ENCODE results near the gene TEX28.
"Not testable (repeated sequence)": the region's sequence is repeated elsewhere in the genome, so short reads cannot be mapped to it uniquely, and the experiment has no call there.

Gene TEX28

DNA sequence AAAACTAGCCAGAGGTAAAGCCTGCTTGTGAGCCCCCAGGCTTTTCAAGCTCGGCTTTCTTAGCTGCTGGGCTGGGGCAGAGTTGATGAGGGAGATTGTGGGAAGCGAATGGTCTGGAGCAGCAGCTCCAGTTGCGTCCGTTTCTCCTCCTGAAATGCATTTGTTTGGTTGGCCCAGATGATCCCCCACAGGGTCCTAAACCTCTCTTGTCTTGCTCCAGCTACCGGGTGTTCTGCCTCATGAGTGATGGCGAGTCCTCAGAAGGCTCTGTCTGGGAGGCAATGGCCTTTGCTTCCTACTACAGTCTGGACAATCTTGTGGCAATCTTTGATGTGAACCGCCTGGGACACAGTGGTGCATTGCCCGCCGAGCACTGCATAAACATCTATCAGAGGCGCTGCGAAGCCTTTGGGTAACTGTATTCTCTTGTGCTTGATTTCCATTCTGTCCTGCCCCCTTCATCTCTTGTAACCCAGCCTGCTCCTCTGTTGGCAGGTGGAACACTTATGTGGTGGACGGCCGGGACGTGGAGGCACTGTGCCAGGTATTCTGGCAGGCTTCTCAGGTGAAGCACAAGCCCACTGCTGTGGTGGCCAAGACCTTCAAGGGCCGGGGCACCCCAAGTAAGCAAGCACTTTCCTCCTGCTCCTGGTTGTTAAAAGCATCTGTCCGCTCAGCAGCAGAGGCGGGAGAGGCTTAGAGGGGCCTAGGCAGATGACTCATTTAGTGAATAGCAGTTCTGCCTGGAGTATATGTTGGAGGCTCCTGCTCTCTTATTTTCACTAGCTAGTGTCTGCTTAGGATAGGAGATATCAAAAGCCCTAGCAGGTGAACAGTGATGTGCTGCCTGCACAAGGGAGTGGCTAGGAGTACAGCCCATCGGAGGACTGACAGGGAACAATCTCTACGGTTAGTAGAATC lies 16.0 kb upstream of the TEX28 start:
- DNase-seq: no peak

DNA sequence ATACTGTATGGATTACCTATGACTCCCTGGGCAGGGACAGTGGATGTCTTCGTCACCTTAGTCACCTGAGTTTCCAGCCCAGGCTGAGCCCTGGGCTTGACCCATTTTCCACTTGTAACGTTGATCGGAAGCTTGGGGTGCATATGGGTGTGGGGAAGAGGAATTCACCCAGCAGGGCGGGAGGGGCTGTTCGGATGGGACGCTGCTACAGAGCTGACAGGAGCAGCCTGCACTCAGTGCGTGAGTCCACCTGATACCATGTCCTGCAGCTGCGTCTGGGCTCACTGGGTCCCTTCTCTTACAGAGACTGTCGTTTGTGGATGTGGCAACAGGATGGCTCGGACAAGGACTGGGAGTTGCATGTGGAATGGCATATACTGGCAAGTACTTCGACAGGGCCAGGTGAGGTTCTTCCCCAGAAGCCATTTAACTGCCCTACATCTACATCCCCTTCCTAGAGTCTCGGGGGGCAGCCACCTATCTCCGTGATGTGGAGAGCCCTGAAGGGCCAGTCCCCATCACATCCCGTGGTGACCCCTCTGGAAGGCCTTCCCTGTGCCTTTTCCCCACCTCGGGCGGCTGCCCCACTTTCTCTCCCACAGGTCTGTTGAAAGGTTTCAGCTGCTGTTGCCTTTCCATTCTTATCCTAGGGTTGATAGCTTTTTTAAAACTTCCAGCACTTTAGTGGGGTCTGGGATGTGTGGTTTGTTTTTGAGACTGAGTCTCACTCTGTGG lies 14.3 kb upstream of the TEX28 start:
- DNase-seq: no peak

DNA sequence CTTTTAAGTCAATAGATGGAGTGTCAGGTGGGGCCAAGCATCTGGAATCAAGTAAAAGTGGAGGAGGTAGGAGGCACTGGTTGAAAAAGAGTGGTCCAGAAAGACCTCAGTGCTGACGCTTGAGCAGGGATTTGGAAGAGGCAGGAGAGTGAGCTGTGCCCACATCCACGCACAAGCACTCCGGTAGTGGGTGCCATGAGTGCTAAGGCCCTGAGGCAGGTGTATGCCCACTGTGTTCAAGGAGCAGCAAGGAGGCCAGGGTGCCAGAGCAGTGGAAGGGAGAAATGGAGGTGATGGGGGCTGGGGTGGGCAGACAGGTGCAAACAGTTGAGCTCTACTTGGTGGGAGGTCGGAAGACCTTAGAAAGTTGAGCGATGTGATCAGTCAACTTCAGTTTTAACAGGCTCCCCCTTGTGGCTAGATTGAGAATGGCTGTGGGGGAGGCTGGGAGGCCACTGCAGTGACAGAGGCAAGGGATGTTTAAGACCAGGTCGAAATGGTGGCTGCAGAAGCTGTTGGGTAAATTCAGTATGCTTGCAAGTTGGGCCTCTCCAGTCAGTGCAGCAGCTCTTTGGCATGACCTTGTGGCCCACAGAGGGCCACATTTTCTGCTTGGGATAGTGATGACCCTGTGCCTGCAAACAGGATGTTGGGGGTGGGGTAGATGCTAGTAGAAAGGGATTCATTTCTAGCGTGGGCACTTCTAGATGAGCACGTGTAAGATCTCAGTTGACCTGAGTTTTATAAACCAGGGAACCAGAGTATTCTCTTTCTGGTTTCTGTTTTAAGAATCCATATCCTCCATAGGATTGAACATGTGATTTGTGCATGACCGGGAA lies 13.4 kb upstream of the TEX28 start:
- peak; percentile 62 for DNase-seq

- DNase-seq: no peak
These were observed 12.3 kb upstream of the TEX28 start for GRCh38 chrX:154307202-154307601.

- no peak for DNase-seq
These were observed 10.7 kb upstream of the TEX28 start for GRCh38 chrX:154305541-154306205.

DNA sequence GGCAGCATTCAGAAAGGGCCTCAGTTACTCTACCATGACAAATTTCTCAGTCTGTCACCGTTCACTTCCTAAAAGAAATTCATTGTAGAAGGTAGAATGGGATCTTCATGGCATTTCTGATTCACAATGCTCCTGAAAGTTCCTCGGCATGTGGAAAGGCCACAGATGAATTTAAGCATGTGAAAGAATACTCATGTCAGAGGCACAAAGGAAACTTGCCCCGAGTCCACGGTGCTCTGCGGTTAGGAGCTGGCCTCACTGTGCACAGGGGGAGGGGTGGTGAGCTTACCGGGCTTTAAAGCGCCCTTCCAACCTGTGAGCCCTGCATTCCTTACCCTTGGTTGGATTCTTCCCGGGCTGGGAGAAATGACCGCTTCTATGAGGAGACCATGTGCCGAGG lies 9.9 kb upstream of the TEX28 start:
- no peak for DNase-seq

DNA sequence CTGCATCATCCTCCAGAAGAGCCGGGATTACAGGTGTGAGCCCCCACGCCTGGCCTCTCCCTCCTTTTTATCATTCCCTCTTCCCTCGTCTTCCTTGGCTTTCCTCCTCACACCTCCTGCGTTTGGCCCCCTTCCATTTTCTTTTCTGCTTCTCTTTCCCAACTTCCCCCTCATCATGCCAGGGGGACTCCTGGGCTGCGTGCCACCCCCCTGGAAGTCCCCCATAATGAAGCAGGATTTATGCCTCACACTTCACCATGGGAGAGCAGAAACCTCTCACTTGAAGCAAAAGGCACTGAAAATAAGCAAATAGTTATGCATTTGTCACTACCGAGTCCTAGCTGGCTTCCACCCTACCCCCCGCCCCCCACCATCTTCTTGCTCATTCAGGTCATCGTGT lies 8.6 kb upstream of the TEX28 start:
- no peak for DNase-seq

DNA sequence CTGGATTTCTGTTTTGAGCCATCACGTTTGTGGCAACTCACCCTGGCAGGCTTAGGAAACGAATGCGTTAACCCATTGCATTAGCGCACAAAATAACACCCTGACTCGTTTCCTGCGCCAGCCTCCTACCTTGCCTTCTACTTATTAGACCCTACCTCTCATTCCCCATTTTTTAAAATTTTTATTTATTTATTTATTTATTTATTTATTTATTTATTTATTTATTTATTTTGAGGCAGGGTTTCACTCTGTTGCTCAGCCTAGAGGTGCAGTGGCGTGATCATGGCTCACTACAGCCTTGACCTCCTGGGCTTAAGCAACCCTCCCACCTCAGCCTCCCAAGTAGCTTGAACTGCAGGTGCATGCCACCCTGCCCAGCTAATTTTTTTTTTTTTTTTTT lies 8.1 kb upstream of the TEX28 start:
- not testable (repeated sequence) for DNase-seq

- DNase-seq: no peak
These were observed 5.9 kb upstream of the TEX28 start for GRCh38 chrX:154300816-154301215.

DNA sequence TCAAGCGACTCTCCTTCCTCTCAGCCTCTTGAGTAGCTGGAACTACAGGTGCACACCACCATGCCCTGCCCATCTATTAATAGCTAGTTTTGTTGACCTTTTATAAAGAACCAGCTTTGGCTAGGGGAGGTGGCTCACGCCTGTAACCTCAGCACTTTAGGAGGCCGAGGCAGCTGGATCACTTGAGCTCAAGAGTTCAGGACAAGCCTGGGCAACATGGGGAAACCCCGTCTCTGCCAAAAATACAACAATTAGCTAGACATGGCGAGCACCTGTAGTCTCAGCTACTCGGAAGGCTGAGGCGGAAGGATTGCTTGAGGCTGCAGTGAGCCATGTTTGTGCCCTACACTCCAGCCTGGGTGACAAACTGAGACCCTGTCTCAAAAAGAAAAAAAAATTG lies 3.4 kb upstream of the TEX28 start:
- DNase-seq: peak; percentile 17

DNA sequence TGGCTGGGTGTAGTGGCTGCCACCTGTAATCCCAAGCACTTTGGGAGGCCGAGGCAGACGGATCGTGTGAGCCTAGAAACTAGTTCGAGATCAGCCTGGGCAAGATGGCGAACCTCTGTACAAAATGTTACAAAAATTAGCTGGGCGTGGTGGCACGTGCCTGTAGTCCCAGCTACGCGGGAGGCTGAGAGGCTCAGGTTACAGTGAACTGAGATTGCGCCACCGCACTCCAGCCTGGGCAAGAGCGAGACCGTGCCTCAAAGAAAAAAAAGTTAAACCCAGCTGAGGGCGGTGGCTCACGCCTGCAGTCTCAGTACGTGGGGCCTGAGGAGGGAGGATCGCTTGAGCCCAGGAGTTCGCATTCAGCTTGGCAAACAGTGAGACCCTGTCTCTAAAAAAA lies 1.8 kb upstream of the TEX28 start:
- DNase-seq: no peak

DNA sequence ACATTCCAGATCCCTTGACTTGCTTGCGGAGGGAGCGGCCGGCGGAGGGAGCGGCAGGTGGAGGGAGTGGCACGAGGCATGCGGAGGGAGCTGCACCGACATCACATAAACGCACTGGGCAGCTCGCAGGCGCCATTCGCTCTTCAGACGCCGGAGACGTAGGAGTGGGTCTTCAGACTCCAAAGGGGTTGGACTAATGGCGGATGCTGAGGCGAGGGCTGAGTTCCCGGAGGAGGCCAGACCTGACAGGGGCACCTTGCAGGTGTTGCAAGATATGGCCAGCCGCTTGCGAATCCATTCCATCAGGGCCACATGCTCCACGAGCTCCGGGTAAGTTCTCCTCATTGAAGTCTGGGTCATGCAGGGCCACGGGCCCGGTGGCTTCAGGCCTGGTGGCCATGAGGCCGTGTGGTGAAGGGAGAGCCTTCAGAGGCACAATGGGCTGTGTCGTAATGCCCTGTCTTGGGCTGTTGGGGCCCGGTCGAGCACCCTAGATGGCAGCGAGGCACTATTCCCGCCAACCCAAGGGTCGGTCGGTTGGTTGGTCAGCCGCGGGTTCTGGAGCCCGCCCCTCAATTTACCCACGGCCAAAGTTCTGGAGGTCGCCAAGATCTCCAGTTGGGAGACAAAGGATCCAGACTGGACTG lies 863 bp upstream of the TEX28 start, which contains the start of gene TKTL1:
Gene TKTL1 (plus strand): TSS at position 132 of the 647 bp plus-strand sequence. CDS start 65 bp downstream, at position 197.
- DNase-seq: no peak

DNA sequence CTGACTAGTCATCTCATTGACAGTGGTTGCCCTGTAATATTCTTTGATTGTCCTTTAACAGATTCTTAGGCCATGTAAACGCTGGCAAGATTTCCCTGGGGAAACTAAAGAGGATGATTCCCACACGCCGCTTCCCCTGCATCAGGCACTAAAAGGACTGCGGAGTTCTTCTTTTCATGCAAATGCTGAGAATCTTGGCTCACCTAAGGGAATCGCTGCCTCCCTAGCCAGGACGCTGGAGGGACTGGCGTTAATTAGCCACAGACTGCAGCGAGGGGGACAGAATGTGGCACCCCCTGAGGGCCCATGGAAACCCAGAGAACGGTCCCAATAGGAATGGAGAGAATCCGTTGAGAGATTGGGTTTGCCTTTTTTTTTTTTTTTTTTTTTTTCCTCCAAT lies 8.5 kb downstream of the TEX28 start:
- not testable (repeated sequence) for DNase-seq

GRCh38 chrX:154284489-154285338 lies 10.2 kb downstream of the TEX28 start:
- not testable (repeated sequence) for DNase-seq

DNA sequence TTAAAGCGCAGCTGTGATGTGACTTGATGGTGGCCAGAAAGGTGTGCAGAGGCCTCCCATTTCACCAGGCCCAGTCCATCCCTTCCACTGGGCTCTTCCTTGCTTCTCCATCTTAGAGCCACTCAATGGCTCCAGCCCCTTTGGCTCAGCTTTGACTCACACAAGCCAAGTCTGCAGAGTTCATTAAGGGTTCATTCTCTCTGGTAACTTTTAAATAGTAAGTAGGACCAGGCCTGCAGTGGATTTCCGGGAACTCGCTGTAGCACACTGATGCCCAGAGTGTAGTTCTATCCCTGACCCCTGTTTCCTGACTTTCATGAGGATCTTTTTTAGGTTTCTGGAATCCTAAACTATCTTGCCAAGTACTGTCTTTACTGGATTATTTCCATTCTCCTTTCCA lies 25.7 kb downstream of the TEX28 start:
- DNase-seq: not testable (repeated sequence)

- not testable (repeated sequence) for DNase-seq
These were observed 31.9 kb downstream of the TEX28 start for GRCh38 chrX:154263072-154263471.

DNA sequence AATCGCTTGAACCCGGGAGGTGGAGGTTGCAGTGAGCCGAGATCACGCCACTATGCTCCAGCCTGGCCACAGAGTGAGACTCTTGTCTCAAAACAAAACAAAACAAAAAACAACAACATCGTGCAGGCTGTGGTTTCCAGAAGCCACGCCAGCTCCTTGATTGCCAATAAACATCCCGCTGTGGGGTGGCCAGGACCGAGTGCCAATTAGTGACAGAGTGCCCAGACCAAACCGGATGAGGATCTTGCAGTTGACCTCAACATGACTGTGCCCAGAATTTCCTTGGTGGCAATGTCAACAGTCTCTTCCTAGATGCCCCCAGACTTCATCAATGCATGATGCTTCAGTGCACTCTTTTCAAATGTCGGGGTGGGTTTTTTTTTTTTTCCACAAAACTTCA lies 36.2 kb downstream of the TEX28 start:
- DNase-seq: not testable (repeated sequence)

DNA sequence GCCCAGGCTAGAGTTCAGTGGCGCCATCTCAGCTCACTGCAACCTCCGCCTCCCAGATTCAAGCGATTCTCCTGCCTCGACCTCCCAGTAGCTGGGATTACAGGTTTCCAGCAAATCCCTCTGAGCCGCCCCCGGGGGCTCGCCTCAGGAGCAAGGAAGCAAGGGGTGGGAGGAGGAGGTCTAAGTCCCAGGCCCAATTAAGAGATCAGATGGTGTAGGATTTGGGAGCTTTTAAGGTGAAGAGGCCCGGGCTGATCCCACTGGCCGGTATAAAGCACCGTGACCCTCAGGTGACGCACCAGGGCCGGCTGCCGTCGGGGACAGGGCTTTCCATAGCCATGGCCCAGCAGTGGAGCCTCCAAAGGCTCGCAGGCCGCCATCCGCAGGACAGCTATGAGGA lies 37.6 kb downstream of the TEX28 start, which contains the start of gene OPN1MW3:
Gene OPN1MW3 (plus strand): TSS at position 301 of the 400 bp plus-strand sequence. CDS start 38 bp downstream, at position 339.
- not testable (repeated sequence) for DNase-seq

DNA sequence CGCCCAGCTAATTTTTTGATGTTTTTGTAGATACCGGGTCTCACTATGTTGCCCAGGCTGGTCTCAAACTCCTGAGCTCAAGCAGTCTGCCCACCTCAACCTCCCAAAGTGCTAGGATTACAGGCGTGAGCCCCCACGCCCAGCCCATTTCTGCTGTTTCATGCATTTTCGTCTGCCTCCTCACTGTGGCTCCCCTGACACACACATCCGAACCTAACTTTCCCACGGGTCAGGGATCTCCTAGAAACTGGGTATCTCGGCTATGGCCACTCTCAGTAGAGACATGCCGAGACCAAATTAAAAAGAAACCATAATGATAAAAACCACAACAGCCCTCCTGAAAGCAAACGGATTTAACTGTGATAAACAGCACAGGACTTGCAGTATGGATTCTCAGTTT lies 46.8 kb downstream of the TEX28 start:
- not testable (repeated sequence) for DNase-seq

DNA sequence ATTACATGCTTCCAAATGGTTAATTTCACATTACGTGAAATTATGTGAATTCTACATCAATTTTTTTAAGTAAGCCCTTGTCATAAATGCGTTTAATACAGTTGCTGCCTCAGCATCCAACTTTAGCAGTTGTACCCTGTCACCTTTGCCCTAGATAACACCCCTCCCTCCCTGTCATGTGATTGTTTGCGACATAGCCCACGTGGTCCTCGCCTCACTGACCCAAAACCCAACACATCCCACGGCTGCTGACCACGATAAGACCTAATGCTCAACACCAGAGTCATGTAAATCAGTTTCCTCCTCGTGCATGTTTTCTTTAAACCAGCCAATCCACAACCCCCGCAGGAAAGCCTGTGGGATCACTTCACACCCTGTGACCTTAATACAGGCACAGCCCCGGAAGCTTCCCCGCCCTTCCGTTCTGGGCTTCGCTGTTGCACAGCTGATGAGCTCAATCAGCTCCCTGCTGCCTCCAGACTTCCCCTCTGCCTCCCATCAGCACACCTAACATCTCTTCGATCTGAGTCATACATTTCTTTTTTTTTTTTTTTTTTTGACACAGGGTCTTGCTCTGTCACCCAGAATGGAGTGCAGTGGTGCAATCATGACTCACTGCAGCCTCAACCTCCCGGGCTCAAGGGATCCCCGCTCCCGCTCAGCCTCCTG lies 47.4 kb downstream of the TEX28 start:
- DNase-seq: not testable (repeated sequence)
